ENCODE measurements around the gene SMG6. TPM values are rescaled to one million over a fixed set of nuclear protein-coding genes. Genes with fewer than 3 reads are reported as not detected.
A peak's percentile ranks its signal among the peaks of the same experiment; 100 is the strongest.

Gene SMG6
- total and polyA plus RNA-seq, 7 donors = 11.1 to 38.8 (median 22.9) TPM

DNA sequence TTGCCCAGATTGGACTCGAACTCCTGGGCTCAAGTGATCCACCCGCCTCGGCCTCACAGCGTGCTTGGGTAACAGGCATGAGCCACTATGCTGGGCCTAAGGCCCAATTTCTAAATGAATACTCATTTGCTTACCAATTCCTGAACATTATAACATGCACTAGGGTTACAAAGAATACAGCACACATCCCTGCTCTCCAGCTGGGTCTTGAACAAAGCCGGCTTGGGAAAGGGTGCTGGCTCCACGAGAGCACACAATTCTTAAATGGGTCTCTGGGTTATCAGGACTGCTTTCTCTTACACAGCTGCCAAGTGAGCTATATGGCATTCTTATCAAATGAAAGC is 190.3 kb downstream of the SMG6 start:
- intact Hi-C loops (cut with DNase I) = no loop called here
- 90 to 91% methylated on average over 6 of the region's 6 CpGs for WGBS, 2 donors
- Histone ChIP-seq H3K4me1 (no peaks in the 10 kb centered on the region), H3K36me3 (no peaks in the 10 kb centered on the region), H3K27me3 (no peaks in the 10 kb centered on the region), H3K4me3 (no peak overlapping the region), H3K27ac (no peak overlapping the region), H3K9me3 (no peaks in the 10 kb centered on the region)
- no peak for TF ChIP-seq EP300 (IDR thresholded peaks at IDR 0.05)
- TF ChIP-seq POLR2A (IDR thresholded peaks at IDR 0.05) = no peak
- TF ChIP-seq POLR2AphosphoS5 (IDR thresholded peaks at IDR 0.05) = no peak
- TF ChIP-seq, protein P1, sequence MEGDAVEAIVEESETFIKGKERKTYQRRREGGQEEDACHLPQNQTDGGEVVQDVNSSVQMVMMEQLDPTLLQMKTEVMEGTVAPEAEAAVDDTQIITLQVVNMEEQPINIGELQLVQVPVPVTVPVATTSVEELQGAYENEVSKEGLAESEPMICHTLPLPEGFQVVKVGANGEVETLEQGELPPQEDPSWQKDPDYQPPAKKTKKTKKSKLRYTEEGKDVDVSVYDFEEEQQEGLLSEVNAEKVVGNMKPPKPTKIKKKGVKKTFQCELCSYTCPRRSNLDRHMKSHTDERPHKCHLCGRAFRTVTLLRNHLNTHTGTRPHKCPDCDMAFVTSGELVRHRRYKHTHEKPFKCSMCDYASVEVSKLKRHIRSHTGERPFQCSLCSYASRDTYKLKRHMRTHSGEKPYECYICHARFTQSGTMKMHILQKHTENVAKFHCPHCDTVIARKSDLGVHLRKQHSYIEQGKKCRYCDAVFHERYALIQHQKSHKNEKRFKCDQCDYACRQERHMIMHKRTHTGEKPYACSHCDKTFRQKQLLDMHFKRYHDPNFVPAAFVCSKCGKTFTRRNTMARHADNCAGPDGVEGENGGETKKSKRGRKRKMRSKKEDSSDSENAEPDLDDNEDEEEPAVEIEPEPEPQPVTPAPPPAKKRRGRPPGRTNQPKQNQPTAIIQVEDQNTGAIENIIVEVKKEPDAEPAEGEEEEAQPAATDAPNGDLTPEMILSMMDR (IDR thresholded peaks at IDR 0.05) = no peak
- DNase-seq = no peak

DNA sequence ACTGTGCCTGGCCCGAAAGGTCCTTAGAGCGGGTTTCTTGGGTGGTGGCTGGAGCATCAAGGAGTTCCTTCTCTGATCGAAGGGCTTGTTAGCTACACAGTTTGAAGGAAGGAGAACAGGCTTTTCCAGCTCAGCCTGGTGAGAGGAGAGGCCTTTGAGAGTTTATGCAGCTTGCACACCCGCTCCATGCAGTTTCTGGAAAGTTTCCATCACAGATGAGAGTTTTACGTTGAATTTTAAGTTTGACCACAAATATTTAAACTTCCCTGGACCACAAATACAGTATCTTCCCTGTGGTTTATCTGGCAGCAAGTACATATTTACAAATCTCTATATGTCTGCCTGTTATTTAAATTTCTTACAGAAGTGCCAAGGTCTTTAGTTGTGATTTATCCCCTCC is 191.9 kb downstream of the SMG6 start:
- 84% methylated on average over 5 of the region's 5 CpGs for WGBS, 2 donors

DNA sequence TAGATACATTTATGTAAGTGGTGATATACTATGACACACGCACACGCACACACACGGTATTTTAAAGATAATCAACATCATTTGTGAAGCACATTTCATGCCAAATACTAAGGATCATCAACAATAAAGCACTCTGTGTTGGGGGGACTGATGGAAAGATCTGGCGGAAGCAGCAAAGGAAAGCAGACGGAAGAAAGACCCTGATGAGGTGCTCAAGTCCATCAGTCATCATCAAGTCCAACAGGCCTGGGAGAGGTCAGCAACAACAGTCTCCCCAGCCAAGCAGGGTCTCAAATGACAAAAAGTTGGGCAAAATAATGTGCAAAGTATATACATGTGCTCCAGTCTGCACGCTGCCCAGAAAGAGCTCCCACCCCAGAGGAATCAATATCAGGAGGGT is 193.1 kb downstream of the SMG6 start:
- Histone ChIP-seq H3K36me3 (no peaks in the 10 kb centered on the region), H3K4me3 (no peak overlapping the region), H3K27ac (no peak overlapping the region), H3K4me1 (peaks cover 0 to 14% (median 12%) of the 10 kb centered on the region in 4 donors), H3K27me3 (no peaks in the 10 kb centered on the region), H3K9me3 (no peaks in the 10 kb centered on the region)
- TF ChIP-seq POLR2AphosphoS5 (IDR thresholded peaks at IDR 0.05) (no peak), EP300 (IDR thresholded peaks at IDR 0.05) (no peak), POLR2A (IDR thresholded peaks at IDR 0.05) (no peak)
- TF ChIP-seq, protein P1 (IDR thresholded peaks at IDR 0.05) = no peak
- DNase-seq = no peak
- intact Hi-C loops (cut with DNase I) = no loop called here
- 93 to 96% methylated on average over 6 of the region's 6 CpGs for whole genome bisulfite sequencing, 2 donors

More for the DNA sequence above, 191.9 kb downstream of the SMG6 start:
- H3K4me3 ChIP-seq = no peak overlapping the region
- no peak for DNase-seq
- intact Hi-C loops (cut with DNase I) = no loop called here
- no peaks in the 10 kb centered on the region for H3K27me3 ChIP-seq
- no peaks in the 10 kb centered on the region for H3K9me3 ChIP-seq
- H3K4me1 ChIP-seq = peaks cover 0 to 13% (median 11%) of the 10 kb centered on the region in 4 donors
- H3K27ac ChIP-seq = no peak overlapping the region
- H3K36me3 ChIP-seq = no peaks in the 10 kb centered on the region
- TF ChIP-seq EP300 (IDR thresholded peaks at IDR 0.05) = no peak
- no peak for TF ChIP-seq POLR2A (IDR thresholded peaks at IDR 0.05)
- no peak for TF ChIP-seq POLR2AphosphoS5 (IDR thresholded peaks at IDR 0.05)
- TF ChIP-seq, protein P1 (IDR thresholded peaks at IDR 0.05) = no peak

DNA sequence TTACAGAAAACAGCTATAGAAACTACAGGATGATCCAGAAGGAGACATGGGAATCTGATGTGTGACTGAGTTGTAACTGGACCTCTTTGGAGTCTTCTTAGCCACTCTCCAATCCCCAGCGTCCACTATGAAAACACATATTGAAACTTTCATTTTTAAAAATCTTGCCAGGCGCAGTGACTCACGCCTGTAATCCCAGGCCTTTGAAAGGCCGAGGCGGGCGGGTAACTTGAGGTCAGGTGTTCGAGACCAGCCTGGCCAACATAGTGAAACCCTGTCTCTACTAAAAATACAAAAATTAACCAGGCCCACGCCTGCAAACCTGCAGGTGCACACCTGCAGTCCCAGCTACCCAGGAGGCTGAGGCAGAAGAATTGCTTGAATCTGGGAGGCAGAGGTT is 195.4 kb downstream of the SMG6 start:
- H3K4me1 ChIP-seq = peaks cover 0 to 23% (median 16%) of the 10 kb centered on the region in 4 donors
- no peaks in the 10 kb centered on the region for H3K9me3 ChIP-seq
- no peaks in the 10 kb centered on the region for H3K27me3 ChIP-seq
- WGBS, 2 donors = 79 to 83% methylated on average over 8 of the region's 8 CpGs
- no peak overlapping the region for H3K4me3 ChIP-seq
- H3K27ac ChIP-seq = no peak overlapping the region
- intact Hi-C loops (cut with DNase I) = no loop called here
- H3K36me3 ChIP-seq = no peaks in the 10 kb centered on the region
- no peak for TF ChIP-seq EP300 (IDR thresholded peaks at IDR 0.05)
- no peak for TF ChIP-seq POLR2A (IDR thresholded peaks at IDR 0.05)
- TF ChIP-seq POLR2AphosphoS5 (IDR thresholded peaks at IDR 0.05) = no peak
- DNase-seq = no peak

DNA sequence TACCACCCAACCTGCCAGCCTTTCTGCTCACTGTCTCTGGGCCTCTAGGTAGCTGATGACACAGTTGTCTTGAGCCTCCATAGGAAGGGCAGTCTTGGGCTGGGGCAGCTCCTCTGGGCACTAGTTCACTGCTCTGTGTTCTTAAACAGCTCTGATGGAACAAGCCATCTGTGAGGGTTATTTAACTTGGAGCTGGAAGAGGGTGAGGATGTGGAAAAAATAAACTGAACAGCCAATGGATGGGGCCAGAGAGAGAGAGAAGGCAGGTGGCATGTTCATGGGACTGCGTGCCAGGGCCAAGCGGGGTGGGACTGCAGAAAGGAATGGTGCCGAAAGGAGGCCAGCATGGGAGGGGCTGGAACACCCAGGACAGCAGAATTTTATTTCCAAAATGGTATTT is 196.1 kb downstream of the SMG6 start:
- intact Hi-C loops (cut with DNase I) = no loop called here
- H3K4me1 ChIP-seq = peaks cover 0 to 30% (median 21%) of the 10 kb centered on the region in 4 donors
- no peaks in the 10 kb centered on the region for H3K27me3 ChIP-seq
- WGBS, 2 donors = 81 to 88% methylated on average over 3 of the region's 3 CpGs
- H3K27ac ChIP-seq = peak overlapping the region in 1 of 4 donors; percentile 18
- no peak overlapping the region for H3K4me3 ChIP-seq
- H3K9me3 ChIP-seq = no peaks in the 10 kb centered on the region
- TF ChIP-seq, protein P1 (IDR thresholded peaks at IDR 0.05) = no peak
- TF ChIP-seq EP300 (IDR thresholded peaks at IDR 0.05) (no peak), POLR2AphosphoS5 (IDR thresholded peaks at IDR 0.05) (no peak), POLR2A (IDR thresholded peaks at IDR 0.05) (no peak)
- no peaks in the 10 kb centered on the region for H3K36me3 ChIP-seq
- DNase-seq = no peak

Data from sigmoid colon (tissue), 7 donors.